Measurements from ENCODE around the gene ERP27.

The ERP27 gene

GRCh38 chr12:14959916-14960496, 21.7 kb upstream of the ERP27 start:
- DNase-seq (ENCODE audit: low read depth): no peak

GRCh38 chr12:14959463-14959862, 21.1 kb upstream of the ERP27 start:
- no peak for DNase-seq (ENCODE audit: low read depth)

GRCh38 chr12:14959126-14959440, 20.7 kb upstream of the ERP27 start:
- DNase-seq (ENCODE audit: low read depth): no peak

- DNase-seq (ENCODE audit: low read depth): no peak
Measured at GRCh38 chr12:14958361-14959125, 20.2 kb upstream of the ERP27 start.

GRCh38 chr12:14957551-14958168, 19.3 kb upstream of the ERP27 start:
- DNase-seq (ENCODE audit: low read depth): no peak

GRCh38 chr12:14956905-14957304, 18.6 kb upstream of the ERP27 start:
- DNase-seq (ENCODE audit: low read depth): no peak

- DNase-seq (ENCODE audit: low read depth): no peak
Measured at GRCh38 chr12:14956024-14956891, 17.9 kb upstream of the ERP27 start.

- no peak for DNase-seq (ENCODE audit: low read depth)
Measured at GRCh38 chr12:14954269-14954668, 15.9 kb upstream of the ERP27 start.

- no peak for DNase-seq (ENCODE audit: low read depth)
Measured at GRCh38 chr12:14953752-14954151, 15.4 kb upstream of the ERP27 start.

- DNase-seq (ENCODE audit: low read depth): no peak
Measured at GRCh38 chr12:14952299-14952921, 14.1 kb upstream of the ERP27 start.

GRCh38 chr12:14951851-14952250, 13.5 kb upstream of the ERP27 start:
- DNase-seq (ENCODE audit: low read depth): no peak

- no peak for DNase-seq (ENCODE audit: low read depth)
Measured at GRCh38 chr12:14950982-14951746, 12.8 kb upstream of the ERP27 start.

GRCh38 chr12:14950421-14950820, 12.1 kb upstream of the ERP27 start:
- no peak for DNase-seq (ENCODE audit: low read depth)

- no peak for DNase-seq (ENCODE audit: low read depth)
Measured at GRCh38 chr12:14949631-14950030, 11.3 kb upstream of the ERP27 start.

GRCh38 chr12:14948672-14949071, 10.3 kb upstream of the ERP27 start:
- no peak for DNase-seq (ENCODE audit: low read depth)

- DNase-seq (ENCODE audit: low read depth): no peak
Measured at GRCh38 chr12:14946861-14947260, 8.5 kb upstream of the ERP27 start.

GRCh38 chr12:14946162-14946561, 7.8 kb upstream of the ERP27 start:
- DNase-seq (ENCODE audit: low read depth): no peak

GRCh38 chr12:14942196-14942931, 4.0 kb upstream of the ERP27 start:
- no peak for DNase-seq (ENCODE audit: low read depth)

- DNase-seq (ENCODE audit: low read depth): no peak
Measured at GRCh38 chr12:14941369-14941768, 3.0 kb upstream of the ERP27 start.

- DNase-seq (ENCODE audit: low read depth): no peak
Measured at GRCh38 chr12:14937689-14938088, 648 bp downstream of the ERP27 start.

- no peak for DNase-seq (ENCODE audit: low read depth)
Measured at GRCh38 chr12:14937014-14937413, 1.3 kb downstream of the ERP27 start.

Measured in T follicular helper cell (primary cell).